GM10266 (cell line): ENCODE measurements around the gene CAPRIN1.

ENCODE experiments used
- DNase-seq: peaks from one replicate; pipeline ENCODE4 v3.0.0; 2012; ENCODE audit errors: extremely low spot score
- CTCF ChIP-seq: IDR thresholded peaks from 2 replicates; pipeline ENCODE4 v1.5.1; 2012; ENCODE audit warnings: mild to moderate bottlenecking, low read depth; ENCODE audit not compliant: control insufficient read depth, insufficient read depth; ENCODE audit errors: missing control alignments

The CAPRIN1 gene

DNA sequence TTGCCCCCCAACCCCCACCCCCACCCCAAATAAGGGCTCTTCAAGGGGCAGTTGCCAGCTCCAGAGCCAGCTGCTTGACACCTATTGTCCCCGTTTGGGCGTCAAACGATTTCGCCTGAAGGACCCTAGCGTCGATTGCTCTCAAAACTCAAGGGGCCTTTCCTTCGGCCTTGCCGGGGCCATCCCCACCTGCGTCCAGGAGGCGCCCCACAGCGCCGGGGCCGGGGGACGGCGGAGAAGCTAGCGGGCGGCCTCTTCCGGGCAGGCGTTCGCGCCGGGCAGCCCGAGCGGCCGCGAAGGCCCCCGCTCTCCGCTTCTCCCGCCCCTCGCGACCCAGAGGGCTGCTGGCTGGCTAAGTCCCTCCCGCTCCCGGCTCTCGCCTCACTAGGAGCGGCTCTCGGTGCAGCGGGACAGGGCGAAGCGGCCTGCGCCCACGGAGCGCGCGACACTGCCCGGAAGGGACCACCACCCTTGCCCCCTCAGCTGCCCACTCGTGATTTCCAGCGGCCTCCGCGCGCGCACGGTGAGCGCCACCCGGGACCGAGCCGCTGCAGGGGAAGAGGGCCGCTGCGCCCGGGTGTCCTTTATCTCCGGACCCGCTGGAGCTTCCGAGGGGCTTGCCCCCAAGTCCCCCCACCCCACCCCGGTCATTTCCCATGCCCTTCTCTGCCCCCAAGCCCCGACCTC lies at the start of gene CAPRIN1:
TSS of gene CAPRIN1 (plus strand) at position 383 of the 687 bp plus-strand sequence. CDS start 690 bp downstream, outside the sequence.
- TF ChIP-seq CTCF, result no peak
- DNase-seq, result peak; percentile 96

DNA sequence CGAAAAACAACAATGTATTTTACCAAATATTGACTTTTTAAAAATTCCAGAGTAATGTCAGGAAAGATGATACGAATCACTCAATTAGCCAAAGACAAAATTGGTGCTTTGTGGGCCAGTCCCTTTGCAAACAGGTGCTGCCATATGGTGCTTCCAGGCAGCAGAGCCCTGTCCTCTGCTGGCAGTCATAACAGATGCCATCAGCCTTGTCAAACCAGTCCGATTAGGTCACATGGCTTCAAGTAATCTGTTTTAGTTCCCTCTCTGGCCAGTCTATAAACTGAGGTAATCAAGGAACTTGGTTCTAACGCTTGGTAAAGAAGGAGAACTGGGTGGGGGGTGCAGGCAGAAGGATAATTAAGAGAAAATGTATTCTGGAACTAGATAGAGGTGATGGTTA lies 49.1 kb upstream of the CAPRIN1 start:
- DNase-seq, result no peak

GRCh38 chr11:34004236-34004635 lies 47.3 kb upstream of the CAPRIN1 start:
- no peak for DNase-seq
- no peak for TF ChIP-seq CTCF

More for the DNA sequence above, 49.1 kb upstream of the CAPRIN1 start:
- TF ChIP-seq CTCF, result no peak

GRCh38 chr11:34006876-34007275 lies 44.7 kb upstream of the CAPRIN1 start:
- no peak for TF ChIP-seq CTCF
- DNase-seq, result no peak

DNA sequence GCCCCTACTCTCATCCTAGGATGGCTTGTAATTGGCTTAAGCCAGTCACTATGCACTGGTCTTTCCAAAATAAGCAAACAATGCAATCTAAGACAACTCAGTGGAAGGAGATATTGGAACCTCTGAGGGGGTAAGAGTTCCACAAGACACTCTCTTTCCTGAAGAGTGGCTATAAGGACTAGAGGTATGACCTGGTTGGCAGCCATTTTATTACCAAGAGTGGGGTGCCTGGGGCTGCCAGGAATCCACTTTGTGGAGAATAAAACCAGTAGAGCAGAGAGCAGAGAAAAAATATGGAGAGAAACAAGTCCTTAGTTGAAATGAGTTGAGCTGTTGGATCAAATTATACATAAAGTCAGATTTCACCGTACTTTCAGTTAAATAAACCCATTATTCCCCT lies 38.8 kb upstream of the CAPRIN1 start:
- DNase-seq, result no peak
- no peak for TF ChIP-seq CTCF

- no peak for TF ChIP-seq CTCF
- DNase-seq, result no peak
Observed at GRCh38 chr11:34013898-34014571, 37.5 kb upstream of the CAPRIN1 start.
